ENCODE results near the gene PBX3.
A peak's percentile ranks its signal among the peaks of the same experiment; 100 is the strongest.

The PBX3 gene

DNA sequence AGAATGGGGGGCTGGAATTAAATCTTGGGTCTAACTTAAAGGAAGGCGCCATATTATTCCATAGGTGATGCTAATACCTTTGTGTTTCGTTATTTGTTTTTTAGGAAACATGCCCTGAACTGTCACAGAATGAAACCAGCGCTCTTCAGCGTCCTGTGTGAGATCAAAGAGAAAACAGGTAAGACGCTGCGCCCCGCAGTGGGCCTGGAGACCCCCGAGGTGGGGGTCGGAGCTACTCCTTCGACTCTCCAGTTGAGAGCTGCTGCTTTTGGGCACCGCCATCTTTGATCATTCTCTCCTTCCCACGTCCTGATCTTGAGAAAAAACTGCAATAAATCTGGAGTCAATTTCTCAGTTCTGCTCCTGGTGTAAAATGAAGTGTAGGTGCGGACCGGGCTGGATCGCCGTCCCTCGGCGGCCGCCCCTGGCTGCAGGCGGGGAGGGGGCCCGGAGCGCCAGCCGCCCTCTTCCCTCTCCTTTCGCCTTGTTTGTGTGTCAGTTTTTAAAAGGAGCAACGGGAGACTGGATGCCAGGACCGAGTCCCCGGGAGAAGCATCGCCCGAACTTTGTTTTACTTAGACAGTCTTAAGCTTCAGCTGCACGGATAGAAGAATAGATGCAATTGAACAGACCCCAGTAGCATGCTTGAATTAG lies 1.4 kb downstream of the PBX3 start:
- DNase-seq: peak in 13 of 56 donors; percentile 4 to 63 (median 19)

GRCh38 chr9:125749287-125749935 lies 2.2 kb downstream of the PBX3 start:
- no peak for DNase-seq

DNA sequence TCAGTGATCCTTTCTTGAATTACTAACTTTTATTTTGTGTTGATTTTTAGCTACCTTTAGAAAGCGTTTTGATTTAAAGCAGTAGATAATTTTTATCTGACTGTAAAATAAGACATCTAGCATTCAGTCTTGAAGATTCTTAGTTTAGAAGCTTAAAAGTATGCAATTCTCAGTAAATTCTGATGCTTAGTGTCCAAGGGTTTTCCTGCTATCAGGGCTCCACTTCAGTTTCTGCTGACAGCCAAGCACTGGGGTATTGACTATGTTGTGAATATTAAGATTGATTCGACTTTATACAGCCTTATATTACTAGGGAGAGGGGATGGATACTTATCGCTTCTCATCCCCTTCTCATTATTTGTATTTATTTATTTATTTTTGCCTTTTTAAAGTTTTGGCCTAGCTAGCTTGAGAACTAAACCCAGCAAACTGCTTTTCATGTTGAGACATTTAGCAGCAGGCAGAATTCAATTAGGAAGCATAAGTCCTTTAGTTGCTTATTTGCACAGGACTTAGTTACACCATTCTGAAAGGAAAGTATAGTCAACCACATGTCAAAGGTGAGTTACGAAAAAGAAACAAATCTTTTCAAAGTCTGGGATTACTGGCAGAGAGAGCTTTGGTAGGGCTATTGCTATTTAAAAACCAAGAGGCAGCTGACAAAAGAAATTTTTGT lies 2.9 kb downstream of the PBX3 start:
- no peak for DNase-seq

DNA sequence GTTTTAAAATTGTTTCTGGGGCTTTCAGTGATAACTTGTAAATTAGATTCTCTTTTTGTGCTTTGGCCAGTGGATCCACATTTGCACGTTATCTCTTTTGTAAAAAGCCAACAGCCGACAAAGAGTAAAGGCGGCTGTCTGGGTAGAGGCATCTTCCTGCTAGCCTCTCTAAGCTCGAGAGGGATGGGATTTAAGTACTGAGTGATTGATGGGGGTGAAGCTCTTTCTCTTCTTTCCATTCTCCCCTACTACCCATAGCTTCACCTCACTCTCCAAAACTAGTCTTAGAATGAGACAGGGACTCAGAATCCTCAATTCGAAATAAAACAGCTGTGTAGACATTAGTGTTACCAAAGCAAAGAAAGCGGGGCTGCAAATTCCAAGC lies 3.4 kb downstream of the PBX3 start:
- DNase-seq: peak in 2 of 56 donors; percentile 2 to 26

DNA sequence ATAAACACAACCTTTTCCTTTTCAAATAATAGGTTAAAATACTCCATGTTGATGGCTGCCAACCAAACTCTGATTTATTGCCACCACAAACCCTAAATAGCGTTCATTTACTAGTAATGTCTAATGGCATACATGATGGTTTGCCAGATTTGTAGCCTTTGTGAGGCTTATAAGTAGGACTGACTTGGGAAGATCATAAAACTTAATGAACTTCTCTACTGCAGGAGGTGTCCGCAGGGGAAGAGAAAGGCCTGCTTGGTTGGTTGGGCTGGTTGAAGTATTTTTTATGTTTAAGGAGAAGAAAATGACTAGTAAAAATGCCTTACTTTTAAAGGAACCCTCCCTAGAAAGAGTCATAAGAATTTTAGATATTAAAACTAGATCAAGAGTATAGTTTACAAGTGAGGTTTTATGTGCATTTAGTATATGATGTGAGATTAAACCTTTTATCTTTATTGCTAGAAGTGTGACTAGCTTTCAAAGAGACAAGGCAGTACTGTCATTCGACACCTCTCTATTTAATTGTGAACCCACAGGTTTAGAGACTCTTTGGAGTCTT lies 5.0 kb downstream of the PBX3 start:
- DNase-seq: no peak

- DNase-seq: no peak
Measured at GRCh38 chr9:125754096-125754495, 6.9 kb downstream of the PBX3 start.

DNA sequence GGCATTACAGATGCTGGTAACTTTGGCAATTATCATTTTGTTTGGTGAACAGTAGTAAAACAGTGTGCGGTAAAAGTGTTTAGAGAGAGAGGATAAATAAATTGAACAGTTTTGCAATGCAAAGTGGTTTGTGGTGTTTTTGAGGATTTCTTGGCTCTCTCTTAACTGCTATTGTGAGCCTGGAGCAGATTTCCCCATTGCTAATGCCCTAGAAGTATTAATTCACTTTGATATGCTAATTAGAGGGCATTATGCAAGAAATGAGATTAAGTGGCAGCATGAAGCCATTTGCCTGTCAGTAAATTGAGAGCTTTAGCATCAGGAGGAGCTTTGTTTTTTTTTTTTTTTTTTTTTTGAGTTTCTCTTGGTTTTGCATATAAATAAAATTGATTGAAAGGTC lies 8.2 kb downstream of the PBX3 start:
- DNase-seq: no peak

GRCh38 chr9:125756518-125756917 lies 9.3 kb downstream of the PBX3 start:
- DNase-seq: no peak

- no peak for DNase-seq
Measured at GRCh38 chr9:125757834-125758233, 10.7 kb downstream of the PBX3 start.

DNA sequence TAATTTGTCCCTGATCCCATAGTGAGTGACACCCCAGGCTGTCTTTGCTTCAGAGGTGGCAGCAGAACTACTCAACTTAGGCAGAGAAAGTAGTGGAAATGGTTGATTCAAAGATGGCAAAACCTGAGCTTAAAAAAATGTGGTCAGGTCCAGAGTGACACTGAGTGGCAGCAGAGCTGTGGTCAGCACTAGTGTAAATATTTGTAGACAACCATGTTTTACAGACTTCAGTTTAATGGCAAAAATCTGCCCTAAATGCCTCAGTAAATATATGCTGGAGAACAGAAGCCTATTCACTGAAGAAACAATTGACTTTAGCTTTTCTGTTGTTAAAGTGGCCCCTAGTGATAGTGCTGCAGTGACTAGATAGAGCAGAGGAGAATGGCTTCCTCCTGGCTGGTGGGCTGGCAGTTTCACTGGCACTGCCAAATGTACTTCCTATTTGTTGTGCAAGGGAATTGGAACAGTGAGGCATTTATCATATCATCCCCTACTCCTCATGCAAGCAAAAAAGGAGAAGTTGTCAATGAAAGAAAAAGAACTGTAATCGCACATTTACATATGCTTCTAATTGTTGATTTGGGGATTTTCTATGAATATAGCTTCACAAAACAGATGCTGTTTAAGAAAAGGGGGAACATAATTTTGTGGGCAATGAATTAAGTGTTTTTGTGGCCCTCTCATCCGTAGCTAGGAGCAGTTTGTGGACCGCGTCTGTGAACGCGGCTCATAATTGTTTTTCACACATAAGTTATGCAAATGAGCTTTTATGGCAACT lies 12.0 kb downstream of the PBX3 start:
- DNase-seq: peak in 30 of 56 donors; percentile 8 to 65 (median 44)

DNA sequence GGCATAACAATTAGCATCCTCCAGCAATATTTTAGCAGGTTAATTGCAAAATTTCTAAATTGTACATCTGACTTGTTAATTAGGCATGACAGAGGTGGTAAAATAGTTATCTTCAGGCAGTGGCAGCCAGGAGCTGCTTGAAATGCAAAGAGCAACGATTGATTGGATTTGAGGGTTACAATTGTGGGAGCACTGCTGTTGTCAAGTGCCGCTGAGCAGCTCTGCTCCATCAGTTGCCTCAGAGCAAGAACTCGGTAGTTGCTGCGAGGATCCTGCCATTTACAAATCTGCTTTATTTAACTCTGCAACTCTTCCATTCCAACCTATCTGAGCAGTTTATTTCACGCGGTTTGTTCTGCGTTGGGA lies 12.6 kb downstream of the PBX3 start:
- peak in 32 of 56 donors; percentile 16 to 75 (median 38) for DNase-seq

DNA sequence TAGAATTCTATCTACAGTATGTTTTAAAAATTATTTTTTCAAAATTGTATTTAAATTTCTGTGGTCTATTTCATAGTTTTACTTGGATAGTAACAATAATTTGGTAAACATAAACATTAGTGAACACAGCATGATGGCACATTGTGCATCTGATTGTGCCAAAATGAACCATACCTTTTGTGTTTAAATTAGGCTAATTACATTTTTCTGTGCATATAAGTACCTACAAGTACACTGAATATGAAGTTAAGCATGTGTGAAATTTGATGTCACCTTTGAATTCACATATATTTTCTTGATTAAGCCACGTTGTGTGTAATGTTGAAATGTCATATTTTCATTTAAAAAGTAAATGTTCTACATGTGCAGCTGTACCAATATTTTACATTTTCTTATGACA lies 13.4 kb downstream of the PBX3 start:
- DNase-seq: no peak

DNA sequence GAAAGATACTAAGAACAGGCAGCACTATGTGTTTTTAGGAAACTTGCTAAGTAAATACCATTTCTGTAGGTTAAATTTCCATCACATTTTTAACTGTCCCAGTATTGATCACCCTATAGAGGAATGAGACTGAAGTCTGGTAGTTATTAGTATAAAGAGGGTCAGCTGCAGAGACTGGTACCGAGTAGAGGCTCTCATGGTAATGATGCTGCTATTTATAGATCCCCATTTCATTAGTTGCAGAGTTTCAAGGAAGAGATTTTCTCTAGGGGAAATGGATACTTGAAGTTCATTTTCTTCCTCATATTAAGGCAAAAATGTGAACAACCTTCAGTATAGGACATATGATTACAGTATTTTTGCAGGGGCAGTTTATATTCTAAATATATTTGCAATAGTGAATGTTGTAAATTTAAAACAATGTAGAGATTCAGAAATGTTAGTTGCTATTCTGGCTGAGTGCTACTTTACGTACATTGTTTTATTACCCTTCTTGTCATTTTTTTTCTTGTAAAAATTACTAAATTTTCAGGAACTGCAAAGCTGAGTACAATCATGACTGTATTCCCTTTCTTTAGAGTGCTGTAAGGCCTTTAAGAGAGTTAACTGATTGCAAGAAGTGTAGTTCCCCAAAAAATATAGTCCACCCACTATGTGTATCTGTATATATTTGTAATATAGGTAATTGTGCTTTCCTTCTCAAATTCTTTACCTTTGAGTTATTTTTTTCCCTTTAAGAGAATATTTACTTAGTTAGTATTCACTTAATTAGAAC lies 14.7 kb downstream of the PBX3 start:
- no peak for DNase-seq

DNA sequence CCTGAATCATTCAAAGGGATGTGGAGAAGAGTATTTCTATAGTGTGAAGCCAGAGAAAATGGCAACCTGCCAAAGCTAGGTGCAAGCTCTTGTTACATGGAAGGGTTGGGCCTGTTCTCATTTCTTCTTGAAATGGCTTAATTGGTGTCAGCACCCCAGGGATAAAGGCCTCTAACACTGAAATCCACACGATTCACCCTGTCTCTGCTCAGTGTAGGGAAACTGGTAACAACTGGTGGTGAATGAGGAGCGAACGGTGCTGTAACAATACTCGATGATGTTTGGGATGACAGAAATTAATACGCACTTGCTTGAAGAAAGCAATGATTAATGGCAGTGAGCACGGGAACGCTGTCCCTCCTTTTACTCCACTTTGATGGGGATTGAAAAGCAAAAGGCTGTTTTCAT lies 16.2 kb downstream of the PBX3 start:
- peak in 9 of 56 donors; percentile 3 to 42 (median 15) for DNase-seq

DNA sequence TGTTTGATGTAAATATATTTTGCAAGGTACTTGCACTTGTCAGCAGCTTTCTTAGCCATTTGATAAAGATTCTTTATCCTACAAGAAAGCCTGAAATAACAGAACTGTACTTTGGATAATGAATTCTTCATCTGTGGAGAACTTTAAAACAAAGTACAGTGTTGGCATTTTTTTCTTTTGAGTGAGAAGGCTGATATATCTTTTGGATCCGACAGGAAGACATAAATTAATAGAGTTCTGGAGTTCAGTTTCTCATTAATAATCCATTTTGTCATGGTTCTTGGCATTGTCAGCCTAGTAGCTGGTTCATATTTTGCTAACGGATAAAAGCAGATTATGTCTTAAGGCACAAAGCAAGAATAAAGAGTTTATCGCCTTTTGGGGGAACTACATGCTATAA lies 17.0 kb downstream of the PBX3 start:
- DNase-seq: no peak

DNA sequence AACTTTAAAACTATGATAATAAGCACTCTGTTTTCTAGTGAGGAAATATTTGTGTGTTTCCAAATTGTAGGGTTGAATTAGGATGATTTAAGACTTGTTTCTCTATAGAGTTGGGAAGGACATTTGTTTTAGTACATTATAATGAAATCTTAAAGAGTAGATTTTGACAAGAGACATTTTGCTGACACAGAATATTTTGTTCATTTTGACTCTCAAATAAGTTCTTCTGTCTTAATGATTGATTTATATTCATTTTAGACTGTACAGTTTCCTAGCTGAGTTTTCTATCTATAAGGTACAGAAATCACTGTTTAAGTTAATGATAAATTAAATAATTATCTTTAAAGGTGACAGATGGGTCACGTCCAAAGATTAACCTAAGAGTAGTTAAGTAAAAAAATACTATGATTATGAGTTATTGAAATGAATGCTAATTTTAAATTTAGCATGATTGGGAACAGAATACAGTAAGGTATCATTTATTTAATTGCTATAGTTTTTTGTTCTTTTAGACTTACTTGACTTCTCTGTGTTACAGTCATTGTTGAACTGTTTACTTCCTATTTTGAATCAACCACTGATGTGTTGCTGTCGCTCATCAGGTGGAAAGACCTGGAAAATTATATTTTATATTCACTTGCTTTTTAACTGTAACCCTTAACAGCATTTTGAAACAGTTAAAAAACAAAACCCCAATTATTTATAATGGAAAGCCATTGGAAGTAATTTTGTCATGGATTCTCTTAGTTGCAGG lies 19.5 kb downstream of the PBX3 start:
- DNase-seq: no peak

GRCh38 chr9:125767349-125767748 lies 20.2 kb downstream of the PBX3 start:
- DNase-seq: no peak

DNA sequence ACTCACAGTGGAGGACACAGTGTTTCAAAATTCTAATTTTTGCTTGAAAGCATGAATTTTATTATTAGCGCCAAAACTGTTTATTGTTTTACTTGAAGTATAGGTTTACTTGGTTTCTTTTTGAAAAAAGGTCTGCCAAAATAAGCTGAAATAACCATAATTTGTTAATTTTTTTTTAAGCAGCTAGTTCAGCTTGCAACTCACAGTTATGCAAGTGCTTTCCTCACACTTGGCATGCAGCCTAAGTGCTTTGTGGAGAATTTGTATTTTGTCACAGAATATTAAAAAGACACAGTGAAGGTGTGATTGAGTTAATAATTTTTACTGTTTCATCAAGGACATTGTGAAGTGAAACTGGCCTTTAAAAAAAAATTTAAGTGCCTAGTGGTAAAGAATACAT lies 21.6 kb downstream of the PBX3 start:
- no peak for DNase-seq

DNA sequence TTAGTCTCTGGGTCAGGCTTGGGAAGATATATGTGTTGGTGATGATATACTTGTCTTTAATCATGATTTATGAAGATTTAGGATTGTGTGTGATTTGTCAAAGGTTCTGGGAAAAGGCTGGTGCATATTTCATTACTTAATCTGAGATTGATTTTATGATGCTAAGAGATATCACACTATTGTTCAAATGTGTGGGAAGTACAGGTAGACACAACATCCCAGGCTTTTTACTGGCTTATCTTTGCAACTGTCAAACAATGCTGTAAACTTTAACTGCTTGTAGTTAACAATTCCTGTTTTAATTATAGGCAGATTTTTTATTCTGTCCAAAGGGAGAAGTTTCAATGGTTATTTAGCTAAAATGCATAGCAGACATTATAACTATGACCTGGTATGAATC lies 23.9 kb downstream of the PBX3 start:
- DNase-seq: no peak

DNA sequence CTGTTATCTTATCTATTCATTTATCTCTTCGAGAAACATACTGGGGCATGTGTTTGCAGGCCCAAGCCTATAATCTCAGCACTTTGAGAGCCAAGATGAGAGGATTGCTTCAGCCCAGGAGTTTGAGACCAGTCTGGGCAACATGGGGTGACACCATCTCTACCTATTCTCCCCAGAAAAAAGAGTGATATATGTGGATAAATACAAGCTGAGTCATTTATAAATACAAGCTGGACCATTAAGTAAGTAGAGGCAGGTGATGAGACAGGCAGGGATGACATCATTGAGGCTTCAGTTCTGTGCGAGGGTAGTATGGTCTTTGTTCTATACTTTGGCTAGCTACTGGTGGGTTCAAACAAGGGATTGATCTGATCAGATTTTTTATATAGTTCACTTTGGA lies 25.6 kb downstream of the PBX3 start:
- no peak for DNase-seq
